GM15510 (cell line): Measurements from ENCODE around the gene DNAH9.

Experiments used
- POLR2A ChIP-seq: IDR thresholded peaks from 3 replicates; pipeline ENCODE4 v1.6.1; 2011; ENCODE audit warnings: borderline replicate concordance; ENCODE audit not compliant: insufficient read length; ENCODE audit errors: extremely low read depth

DNAH9 gene

GRCh38 chr17:11628831-11629230 is 30.6 kb downstream of the DNAH9 start:
- TF ChIP-seq POLR2A: no peak

GRCh38 chr17:11636771-11637170 is 38.5 kb downstream of the DNAH9 start:
- no peak for TF ChIP-seq POLR2A

- TF ChIP-seq POLR2A: no peak
These were observed 39.5 kb downstream of the DNAH9 start for GRCh38 chr17:11637796-11638195.

- TF ChIP-seq POLR2A: no peak
These were observed 40.5 kb downstream of the DNAH9 start for GRCh38 chr17:11638700-11639265.

- TF ChIP-seq POLR2A: no peak
These were observed 41.6 kb downstream of the DNAH9 start for GRCh38 chr17:11639736-11640462.

- TF ChIP-seq POLR2A: no peak
These were observed 42.2 kb downstream of the DNAH9 start for GRCh38 chr17:11640463-11640814.

GRCh38 chr17:11641521-11642275 is 43.4 kb downstream of the DNAH9 start:
- TF ChIP-seq POLR2A: no peak

- no peak for TF ChIP-seq POLR2A
These were observed 44.4 kb downstream of the DNAH9 start for GRCh38 chr17:11642655-11643054.

- TF ChIP-seq POLR2A: no peak
These were observed 45.6 kb downstream of the DNAH9 start for GRCh38 chr17:11643851-11644250.

- no peak for TF ChIP-seq POLR2A
These were observed 46.3 kb downstream of the DNAH9 start for GRCh38 chr17:11644265-11645212.

- TF ChIP-seq POLR2A: no peak
These were observed 47.2 kb downstream of the DNAH9 start for GRCh38 chr17:11645426-11645825.

GRCh38 chr17:11651089-11651488 is 52.8 kb downstream of the DNAH9 start:
- no peak for TF ChIP-seq POLR2A

- no peak for TF ChIP-seq POLR2A
These were observed 70.3 kb downstream of the DNAH9 start for GRCh38 chr17:11668618-11669017.

- TF ChIP-seq POLR2A: no peak
These were observed 72.9 kb downstream of the DNAH9 start for GRCh38 chr17:11671126-11671525.

- no peak for TF ChIP-seq POLR2A
These were observed 84.4 kb downstream of the DNAH9 start for GRCh38 chr17:11682646-11683045.
